AG10803 (cell line): ENCODE data around the gene ADAM17.

ENCODE experiments used
- DNase-seq: peaks from one replicate; pipeline ENCODE4 v3.0.0; 2010; ENCODE audit warnings: low read depth
- H3K4me3 ChIP-seq: 2 replicates; pipeline ENCODE4 v1.5.1; 2011; ENCODE audit warnings: mild to moderate bottlenecking, low read length, control low read depth
- CTCF ChIP-seq: conservative IDR thresholded peaks from 2 replicates; pipeline ENCODE4 v1.5.1; 2011; ENCODE audit warnings: mild to moderate bottlenecking, low read length, control low read depth, inconsistent platforms

ADAM17 gene

GRCh38 chr2:9578467-9579235, 23.0 kb upstream of the ADAM17 start:
- TF ChIP-seq CTCF, result no peak
- H3K4me3 ChIP-seq, result no peak overlapping the region
- DNase-seq, result no peak

- no peak for TF ChIP-seq CTCF
- DNase-seq, result peak; percentile 25
- no peak overlapping the region for H3K4me3 ChIP-seq
Observed at GRCh38 chr2:9574331-9574730, 18.7 kb upstream of the ADAM17 start.

- peak; percentile 18 for TF ChIP-seq CTCF
- no peak overlapping the region for H3K4me3 ChIP-seq
- no peak for DNase-seq
Observed at GRCh38 chr2:9573840-9574239, 18.2 kb upstream of the ADAM17 start.

- peak; percentile 34 for DNase-seq
- no peak for TF ChIP-seq CTCF
- H3K4me3 ChIP-seq, result no peak overlapping the region
Observed at GRCh38 chr2:9573013-9573720, 17.5 kb upstream of the ADAM17 start.

GRCh38 chr2:9570182-9571060, 14.8 kb upstream of the ADAM17 start:
- TF ChIP-seq CTCF, result peak; percentile 27
- H3K4me3 ChIP-seq, result no peak overlapping the region
- DNase-seq, result no peak

- H3K4me3 ChIP-seq, result peak overlapping the region; percentile 38
- no peak for TF ChIP-seq CTCF
Observed at GRCh38 chr2:9565436-9566153, 10.0 kb upstream of the ADAM17 start.

More at GRCh38 chr2:9565436-9566153, 10.0 kb upstream of the ADAM17 start:
- DNase-seq, result peak; percentile 93
